ENCODE measurements around the gene DLGAP1.

GRCh38 chr18:3903337-3903736, 551.8 kb downstream of the DLGAP1 start:
- no peak for TF ChIP-seq FOXM1 (IDR thresholded peaks at IDR 0.05; ENCODE audit: borderline replicate concordance)
- no peak for TF ChIP-seq BHLHE40 (IDR thresholded peaks at IDR 0.05; ENCODE audit: borderline replicate concordance)
- TF ChIP-seq SP1 (IDR thresholded peaks at IDR 0.05) = no peak
- no peak for TF ChIP-seq TARDBP (IDR thresholded peaks at IDR 0.05)
